ENCODE data around the gene TEX36.
A peak's percentile ranks its signal among the peaks of the same experiment; 100 is the strongest.

Gene TEX36

GRCh38 chr10:125721035-125721434 is 38.1 kb upstream of the TEX36 start:
- TF ChIP-seq FOXP2 (optimal IDR thresholded peaks at IDR 0.05; ENCODE audit: borderline replicate concordance, extremely low read depth, extremely low read length, insufficient read depth) (no peak), REST (IDR thresholded peaks at IDR 0.05; ENCODE audit: insufficient read depth in 1 of 2, low read depth in 2 of 2, low read length in 2 of 2) (no peak), TAF1 (IDR thresholded peaks at IDR 0.05; ENCODE audit: borderline replicate concordance, insufficient read depth, low read length) (no peak), POLR2AphosphoS5 (IDR thresholded peaks at IDR 0.05; ENCODE audit: low read depth, low read length) (no peak), SIN3A (IDR thresholded peaks at IDR 0.05; ENCODE audit: borderline replicate concordance, insufficient read depth, low read length) (no peak)

GRCh38 chr10:125720002-125720382 is 37.0 kb upstream of the TEX36 start:
- no peak for TF ChIP-seq FOXP2 (optimal IDR thresholded peaks at IDR 0.05; ENCODE audit: borderline replicate concordance, extremely low read depth, extremely low read length, insufficient read depth)
- no peak for TF ChIP-seq SIN3A (IDR thresholded peaks at IDR 0.05; ENCODE audit: borderline replicate concordance, insufficient read depth, low read length)
- TF ChIP-seq TAF1 (IDR thresholded peaks at IDR 0.05; ENCODE audit: borderline replicate concordance, insufficient read depth, low read length) = no peak
- TF ChIP-seq POLR2AphosphoS5 (IDR thresholded peaks at IDR 0.05; ENCODE audit: low read depth, low read length) = no peak
- TF ChIP-seq REST (IDR thresholded peaks at IDR 0.05; ENCODE audit: insufficient read depth in 1 of 2, low read depth in 2 of 2, low read length in 2 of 2) = no peak

GRCh38 chr10:125719173-125720001 is 36.4 kb upstream of the TEX36 start, which contains the start of gene EDRF1:
Gene EDRF1, plus strand, starts transcription at chr10:125719709. Its CDS starts 99 bp downstream, at chr10:125719808.
- peak; percentile 83; the same call in 1 of the 2 replicates for TF ChIP-seq SIN3A (IDR thresholded peaks at IDR 0.05; ENCODE audit: borderline replicate concordance, insufficient read depth, low read length)
- no peak; the same call in 1 of the 2 replicates for TF ChIP-seq TAF1 (IDR thresholded peaks at IDR 0.05; ENCODE audit: borderline replicate concordance, insufficient read depth, low read length)
- TF ChIP-seq POLR2AphosphoS5 (IDR thresholded peaks at IDR 0.05; ENCODE audit: low read depth, low read length) = peak; percentile 82

- TF ChIP-seq SIN3A (IDR thresholded peaks at IDR 0.05; ENCODE audit: borderline replicate concordance, insufficient read depth, low read length) (no peak), POLR2AphosphoS5 (IDR thresholded peaks at IDR 0.05; ENCODE audit: low read depth, low read length) (no peak), REST (IDR thresholded peaks at IDR 0.05; ENCODE audit: insufficient read depth in 1 of 2, low read depth in 2 of 2, low read length in 2 of 2) (no peak), FOXP2 (optimal IDR thresholded peaks at IDR 0.05; ENCODE audit: borderline replicate concordance, extremely low read depth, extremely low read length, insufficient read depth) (no peak), TAF1 (IDR thresholded peaks at IDR 0.05; ENCODE audit: borderline replicate concordance, insufficient read depth, low read length) (no peak)
Observed at GRCh38 chr10:125711110-125711750, 28.3 kb upstream of the TEX36 start.

- TF ChIP-seq FOXP2 (optimal IDR thresholded peaks at IDR 0.05; ENCODE audit: borderline replicate concordance, extremely low read depth, extremely low read length, insufficient read depth) = no peak
- no peak for TF ChIP-seq SIN3A (IDR thresholded peaks at IDR 0.05; ENCODE audit: borderline replicate concordance, insufficient read depth, low read length)
- TF ChIP-seq TAF1 (IDR thresholded peaks at IDR 0.05; ENCODE audit: borderline replicate concordance, insufficient read depth, low read length) = no peak
- no peak for TF ChIP-seq POLR2AphosphoS5 (IDR thresholded peaks at IDR 0.05; ENCODE audit: low read depth, low read length)
- TF ChIP-seq REST (IDR thresholded peaks at IDR 0.05; ENCODE audit: insufficient read depth in 1 of 2, low read depth in 2 of 2, low read length in 2 of 2) = no peak
Observed at GRCh38 chr10:125709553-125710474, 26.9 kb upstream of the TEX36 start.

All from PFSK-1 (cell line).